DND-41 (cell line): Measurements from ENCODE around the gene GADD45A.

Source experiments
- ATAC-seq: fragments of 200-7000 bp; cut with Tn5 transposase; 3 replicates; pipeline ENCODE4 v1.9.1; 2021; ENCODE audit warnings: low read depth; ENCODE audit not compliant: insufficient read depth
- DNase-seq: peaks from one replicate; pipeline ENCODE4 v3.0.0-alpha.2; 2020
- H2AFZ ChIP-seq: 2 replicates; pipeline ENCODE4 v1.6.0; 2012; ENCODE audit warnings: low read depth, low read length
- H3K27ac ChIP-seq: 2 replicates; pipeline ENCODE4 v1.5.1; 2012; ENCODE audit warnings: low read length, inconsistent platforms
- H3K27me3 ChIP-seq: fragments of 200-600 bp; sonication (generic); 2 replicates; pipeline ENCODE4 v1.6.0; 2012; ENCODE audit warnings: low read length, mild to moderate bottlenecking, inconsistent platforms; ENCODE audit not compliant: insufficient read depth, poor library complexity
- H3K36me3 ChIP-seq: 2 replicates; pipeline ENCODE4 v1.5.1; 2012; ENCODE audit warnings: low read length, inconsistent platforms; ENCODE audit not compliant: insufficient read depth
- H3K4me1 ChIP-seq: 2 replicates; pipeline ENCODE4 v1.5.1; 2012; ENCODE audit warnings: mild to moderate bottlenecking, low read length; ENCODE audit not compliant: insufficient read depth
- H3K4me2 ChIP-seq: 2 replicates; pipeline ENCODE4 v1.6.0; 2012; ENCODE audit warnings: mild to moderate bottlenecking, moderate library complexity, low read length, inconsistent platforms; ENCODE audit not compliant: insufficient read depth
- H3K4me3 ChIP-seq, 2 experiments: fragments of 200-600 bp in 1 of 2; shearing (Covaris generic) in 1 of 2; 2 replicates each; pipeline ENCODE4 v1.5.1; 2012 to 2016; ENCODE audit warnings: inconsistent platforms in 2 of 2, low read length in 2 of 2, mild to moderate bottlenecking in 2 of 2, low read depth in 1 of 2, moderate library complexity in 1 of 2
- H3K79me2 ChIP-seq: 2 replicates; pipeline ENCODE4 v1.6.0; 2012; ENCODE audit warnings: low read length, inconsistent platforms; ENCODE audit not compliant: insufficient read depth
- H3K9ac ChIP-seq: 2 replicates; pipeline ENCODE4 v1.6.0; 2012; ENCODE audit warnings: low read depth, mild to moderate bottlenecking, inconsistent platforms, low read length, moderate library complexity
- H3K9me3 ChIP-seq: 2 replicates; pipeline ENCODE4 v1.5.1; 2012; ENCODE audit warnings: low read length, moderate library complexity, mild to moderate bottlenecking, inconsistent platforms; ENCODE audit not compliant: insufficient read depth, severe bottlenecking
- H4K20me1 ChIP-seq: 2 replicates; pipeline ENCODE4 v1.6.0; 2012; ENCODE audit warnings: low read length; ENCODE audit not compliant: insufficient read depth
- EZH2 ChIP-seq: IDR thresholded peaks from 3 replicates; pipeline ENCODE4 v1.6.1; 2012; ENCODE audit warnings: borderline replicate concordance, low read depth, mild to moderate bottlenecking, moderate library complexity, low read length, inconsistent platforms; ENCODE audit not compliant: severe bottlenecking
- TF ChIP-seq, protein P1 (sequence below): IDR thresholded peaks from 2 replicates; pipeline ENCODE4 v1.5.1; 2012; ENCODE audit warnings: borderline replicate concordance, low read length, moderate library complexity, mild to moderate bottlenecking; ENCODE audit not compliant: poor library complexity, severe bottlenecking; ENCODE audit errors: extremely low read depth

The GADD45A gene

DNA sequence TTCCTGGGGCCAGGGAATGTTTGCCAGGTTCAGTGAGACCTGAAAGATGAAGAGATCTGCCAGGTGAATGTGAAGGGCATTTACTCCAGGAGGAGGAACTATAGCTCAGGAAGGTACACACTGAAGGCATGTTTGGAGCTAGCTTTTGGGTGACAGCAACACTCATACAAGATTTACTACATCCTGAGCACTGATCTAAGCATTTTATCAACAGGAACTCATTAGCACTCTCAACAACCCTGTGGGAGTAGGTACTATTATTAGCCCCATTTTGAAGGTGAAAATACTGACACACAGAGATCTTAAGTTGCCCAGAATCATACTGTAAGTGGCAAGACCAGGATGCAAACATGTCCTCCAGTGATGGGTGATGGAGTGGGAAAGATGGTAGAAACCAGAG, 6.7 kb downstream of the GADD45A start:
- ATAC-seq (no peak), DNase-seq (no peak)
- Histone ChIP-seq H3K4me1 (peaks cover 13% of the 10 kb centered on the region), H4K20me1 (peaks cover 17% of the 10 kb centered on the region), H3K9ac (no peak overlapping the region), H3K4me2 (no peak overlapping the region), H3K27me3 (no peaks in the 10 kb centered on the region), H2AFZ (no peak overlapping the region), H3K4me3 (no peak overlapping the region), H3K36me3 (peaks cover 31% of the 10 kb centered on the region), H3K9me3 (no peaks in the 10 kb centered on the region), H3K27ac (no peak overlapping the region), H3K79me2 (peaks cover 11% of the 10 kb centered on the region)
- TF ChIP-seq, protein P1, sequence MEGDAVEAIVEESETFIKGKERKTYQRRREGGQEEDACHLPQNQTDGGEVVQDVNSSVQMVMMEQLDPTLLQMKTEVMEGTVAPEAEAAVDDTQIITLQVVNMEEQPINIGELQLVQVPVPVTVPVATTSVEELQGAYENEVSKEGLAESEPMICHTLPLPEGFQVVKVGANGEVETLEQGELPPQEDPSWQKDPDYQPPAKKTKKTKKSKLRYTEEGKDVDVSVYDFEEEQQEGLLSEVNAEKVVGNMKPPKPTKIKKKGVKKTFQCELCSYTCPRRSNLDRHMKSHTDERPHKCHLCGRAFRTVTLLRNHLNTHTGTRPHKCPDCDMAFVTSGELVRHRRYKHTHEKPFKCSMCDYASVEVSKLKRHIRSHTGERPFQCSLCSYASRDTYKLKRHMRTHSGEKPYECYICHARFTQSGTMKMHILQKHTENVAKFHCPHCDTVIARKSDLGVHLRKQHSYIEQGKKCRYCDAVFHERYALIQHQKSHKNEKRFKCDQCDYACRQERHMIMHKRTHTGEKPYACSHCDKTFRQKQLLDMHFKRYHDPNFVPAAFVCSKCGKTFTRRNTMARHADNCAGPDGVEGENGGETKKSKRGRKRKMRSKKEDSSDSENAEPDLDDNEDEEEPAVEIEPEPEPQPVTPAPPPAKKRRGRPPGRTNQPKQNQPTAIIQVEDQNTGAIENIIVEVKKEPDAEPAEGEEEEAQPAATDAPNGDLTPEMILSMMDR: no peak
- TF ChIP-seq EZH2: no peak

DNA sequence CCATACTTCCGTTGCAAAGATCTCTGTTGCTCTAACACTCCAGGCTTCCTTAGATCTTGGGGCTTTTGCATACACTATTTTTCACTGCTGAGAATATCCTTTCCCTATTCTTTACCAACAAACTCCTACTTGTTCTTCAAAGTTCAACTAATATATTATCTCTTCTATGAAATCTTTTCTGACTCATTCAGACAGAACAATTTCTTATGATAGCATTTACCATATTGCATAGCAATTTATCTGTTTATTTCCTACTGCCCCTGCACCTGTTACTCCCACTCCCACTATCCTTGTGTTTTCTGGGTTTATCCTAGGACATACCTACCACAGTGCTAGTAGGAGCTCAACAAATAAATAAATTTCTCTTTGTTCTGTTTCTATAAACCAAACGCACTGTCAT, 11.0 kb downstream of the GADD45A start:
- H3K27me3 ChIP-seq: no peaks in the 10 kb centered on the region
- H3K27ac ChIP-seq: no peak overlapping the region
- no peaks in the 10 kb centered on the region for H3K36me3 ChIP-seq
- no peak overlapping the region for H3K4me2 ChIP-seq
- no peaks in the 10 kb centered on the region for H3K9me3 ChIP-seq
- no peak overlapping the region for H3K4me3 ChIP-seq
- no peak for ATAC-seq
- H4K20me1 ChIP-seq: no peaks in the 10 kb centered on the region
- H2AFZ ChIP-seq: no peak overlapping the region
- H3K9ac ChIP-seq: no peak overlapping the region
- DNase-seq: no peak
- H3K79me2 ChIP-seq: no peaks in the 10 kb centered on the region
- no peak for TF ChIP-seq EZH2
- TF ChIP-seq, protein P1: no peak
- H3K4me1 ChIP-seq: no peaks in the 10 kb centered on the region

GRCh38 chr1:67696708-67697107, 11.7 kb downstream of the GADD45A start:
- no peak for ATAC-seq
- TF ChIP-seq, protein P1: no peak
- no peak for TF ChIP-seq EZH2
- Histone ChIP-seq H2AFZ (no peak overlapping the region), H3K4me2 (no peak overlapping the region), H3K36me3 (no peaks in the 10 kb centered on the region), H3K27me3 (no peaks in the 10 kb centered on the region), H3K4me3 (no peak overlapping the region), H4K20me1 (no peaks in the 10 kb centered on the region), H3K4me1 (no peaks in the 10 kb centered on the region), H3K9ac (no peak overlapping the region), H3K9me3 (no peaks in the 10 kb centered on the region), H3K79me2 (no peaks in the 10 kb centered on the region), H3K27ac (no peak overlapping the region)
- DNase-seq: no peak

DNA sequence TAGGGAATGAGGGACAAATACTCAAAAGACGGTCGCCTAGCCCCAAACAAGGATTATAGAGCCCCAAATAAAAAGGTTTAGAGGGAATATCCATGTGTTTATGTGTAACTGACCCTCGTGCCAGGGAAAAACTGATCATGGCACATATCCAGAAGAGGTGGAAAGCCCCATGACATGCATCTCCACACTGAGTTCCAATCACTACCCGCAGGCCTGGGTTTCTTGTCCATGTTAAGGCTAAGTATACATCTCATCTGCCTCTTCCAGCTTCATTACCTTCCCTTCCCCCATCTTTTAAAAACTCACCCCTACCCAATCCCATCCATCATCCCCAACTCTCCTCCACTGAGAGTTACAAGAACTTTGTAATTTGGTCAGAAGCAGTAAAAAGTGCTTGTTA, 15.2 kb downstream of the GADD45A start:
- DNase-seq: no peak
- no peaks in the 10 kb centered on the region for H3K9me3 ChIP-seq
- TF ChIP-seq, protein P1: no peak
- no peak for TF ChIP-seq EZH2
- no peaks in the 10 kb centered on the region for H3K27me3 ChIP-seq
- H3K4me3 ChIP-seq: no peak overlapping the region
- no peak overlapping the region for H3K4me2 ChIP-seq
- H2AFZ ChIP-seq: no peak overlapping the region
- no peaks in the 10 kb centered on the region for H3K79me2 ChIP-seq
- H3K4me1 ChIP-seq: no peaks in the 10 kb centered on the region
- no peak overlapping the region for H3K27ac ChIP-seq
- no peaks in the 10 kb centered on the region for H3K36me3 ChIP-seq
- no peak overlapping the region for H3K9ac ChIP-seq
- no peak for ATAC-seq
- H4K20me1 ChIP-seq: no peaks in the 10 kb centered on the region
